IPS-15b (cell line): ENCODE data around the gene MIS18A.

Experiments
- H3K27me3 ChIP-seq: one replicate; pipeline ENCODE4 v1.6.1; 2013; ENCODE audit warnings: low read length; ENCODE audit not compliant: control insufficient read depth, insufficient read depth
- H3K36me3 ChIP-seq: one replicate; pipeline ENCODE4 v1.6.1; 2013; ENCODE audit warnings: low read length; ENCODE audit not compliant: control insufficient read depth, insufficient read depth
- H3K4me1 ChIP-seq: one replicate; pipeline ENCODE4 v1.6.1; 2013; ENCODE audit warnings: mild to moderate bottlenecking, low read length; ENCODE audit not compliant: control insufficient read depth, insufficient read depth
- H3K4me3 ChIP-seq: one replicate; pipeline ENCODE4 v1.5.1; 2013; ENCODE audit warnings: low read depth, low read length
- H3K9ac ChIP-seq: one replicate; pipeline ENCODE4 v1.6.1; 2013; ENCODE audit warnings: low read depth, mild to moderate bottlenecking, low read length
- H3K9me3 ChIP-seq: one replicate; pipeline ENCODE4 v1.6.1; 2013; ENCODE audit warnings: mild to moderate bottlenecking, low read length; ENCODE audit not compliant: control insufficient read depth, insufficient read depth

MIS18A gene

GRCh38 chr21:32302560-32302959 is 23.7 kb upstream of the MIS18A start:
- H3K9ac ChIP-seq = no peak overlapping the region
- H3K36me3 ChIP-seq = peaks cover 5% of the 10 kb centered on the region
- H3K4me3 ChIP-seq = no peak overlapping the region
- no peaks in the 10 kb centered on the region for H3K27me3 ChIP-seq
- H3K9me3 ChIP-seq = no peaks in the 10 kb centered on the region
- H3K4me1 ChIP-seq = peaks cover 9% of the 10 kb centered on the region

- H3K4me3 ChIP-seq = no peak overlapping the region
- H3K9me3 ChIP-seq = no peaks in the 10 kb centered on the region
- H3K4me1 ChIP-seq = peaks cover 8% of the 10 kb centered on the region
- no peak overlapping the region for H3K9ac ChIP-seq
- peaks cover 5% of the 10 kb centered on the region for H3K36me3 ChIP-seq
- H3K27me3 ChIP-seq = no peaks in the 10 kb centered on the region
Measured at GRCh38 chr21:32301596-32301995, 22.7 kb upstream of the MIS18A start.

- Histone ChIP-seq H3K4me1 (no peaks in the 10 kb centered on the region), H3K36me3 (peaks cover 5% of the 10 kb centered on the region), H3K9me3 (no peaks in the 10 kb centered on the region), H3K9ac (no peak overlapping the region), H3K27me3 (no peaks in the 10 kb centered on the region), H3K4me3 (no peak overlapping the region)
Measured at GRCh38 chr21:32300117-32300681, 21.4 kb upstream of the MIS18A start.

GRCh38 chr21:32299695-32300094 is 20.8 kb upstream of the MIS18A start:
- no peaks in the 10 kb centered on the region for H3K27me3 ChIP-seq
- no peak overlapping the region for H3K9ac ChIP-seq
- peaks cover 5% of the 10 kb centered on the region for H3K36me3 ChIP-seq
- H3K9me3 ChIP-seq = no peaks in the 10 kb centered on the region
- no peak overlapping the region for H3K4me3 ChIP-seq
- H3K4me1 ChIP-seq = no peaks in the 10 kb centered on the region

GRCh38 chr21:32298658-32299081 is 19.8 kb upstream of the MIS18A start, which contains the start of gene MRAP:
TSS of gene MRAP (plus strand) at chr21:32298855. CDS start at chr21:32298972, 117 bp downstream.
- Histone ChIP-seq H3K9ac (no peak within 1 kb of the TSS), H3K9me3 (no peaks in the 10 kb centered on the region), H3K4me1 (no peaks in the 10 kb centered on the region), H3K4me3 (no peak within 1 kb of the TSS), H3K27me3 (no peaks in the 10 kb centered on the region), H3K36me3 (peaks cover 5% of the 10 kb centered on the region)

GRCh38 chr21:32298148-32298559 is 19.3 kb upstream of the MIS18A start:
- peaks cover 5% of the 10 kb centered on the region for H3K36me3 ChIP-seq
- H3K9ac ChIP-seq = no peak overlapping the region
- H3K4me1 ChIP-seq = no peaks in the 10 kb centered on the region
- H3K27me3 ChIP-seq = no peaks in the 10 kb centered on the region
- H3K9me3 ChIP-seq = no peaks in the 10 kb centered on the region
- no peak overlapping the region for H3K4me3 ChIP-seq

GRCh38 chr21:32297449-32297848 is 18.6 kb upstream of the MIS18A start:
- no peaks in the 10 kb centered on the region for H3K4me1 ChIP-seq

GRCh38 chr21:32285476-32285875 is 6.6 kb upstream of the MIS18A start:
- Histone ChIP-seq H3K36me3 (no peaks in the 10 kb centered on the region), H3K9ac (no peak overlapping the region), H3K27me3 (no peaks in the 10 kb centered on the region), H3K4me1 (no peaks in the 10 kb centered on the region), H3K4me3 (no peak overlapping the region), H3K9me3 (no peaks in the 10 kb centered on the region)

More at GRCh38 chr21:32297449-32297848, 18.6 kb upstream of the MIS18A start:
- H3K9ac ChIP-seq = no peak overlapping the region
- peaks cover 5% of the 10 kb centered on the region for H3K36me3 ChIP-seq
- no peaks in the 10 kb centered on the region for H3K27me3 ChIP-seq
- no peak overlapping the region for H3K4me3 ChIP-seq
- H3K9me3 ChIP-seq = no peaks in the 10 kb centered on the region

- Histone ChIP-seq H3K4me1 (peaks cover 4% of the 10 kb centered on the region), H3K9ac (no peak overlapping the region)
Measured at GRCh38 chr21:32282992-32283391, 4.1 kb upstream of the MIS18A start.

GRCh38 chr21:32281531-32281930 is 2.7 kb upstream of the MIS18A start:
- H3K27me3 ChIP-seq = no peaks in the 10 kb centered on the region
- H3K36me3 ChIP-seq = no peaks in the 10 kb centered on the region

More at GRCh38 chr21:32282992-32283391, 4.1 kb upstream of the MIS18A start:
- no peaks in the 10 kb centered on the region for H3K27me3 ChIP-seq
- H3K36me3 ChIP-seq = no peaks in the 10 kb centered on the region
- no peak overlapping the region for H3K4me3 ChIP-seq
- H3K9me3 ChIP-seq = no peaks in the 10 kb centered on the region

GRCh38 chr21:32279377-32279680 is 480 bp upstream of the MIS18A start:
- peaks cover 5% of the 10 kb centered on the region for H3K4me1 ChIP-seq
- no peaks in the 10 kb centered on the region for H3K36me3 ChIP-seq

More at GRCh38 chr21:32281531-32281930, 2.7 kb upstream of the MIS18A start:
- Histone ChIP-seq H3K4me3 (no peak overlapping the region), H3K9ac (no peak overlapping the region), H3K4me1 (peaks cover 5% of the 10 kb centered on the region), H3K9me3 (no peaks in the 10 kb centered on the region)

GRCh38 chr21:32278103-32278502 is 746 bp downstream of the MIS18A start:
- peaks cover 5% of the 10 kb centered on the region for H3K4me1 ChIP-seq
- no peaks in the 10 kb centered on the region for H3K9me3 ChIP-seq

More at GRCh38 chr21:32279377-32279680, 480 bp upstream of the MIS18A start:
- H3K4me3 ChIP-seq = peak overlapping the region; percentile 91
- H3K9ac ChIP-seq = peak overlapping the region; percentile 76
- no peaks in the 10 kb centered on the region for H3K27me3 ChIP-seq
- no peaks in the 10 kb centered on the region for H3K9me3 ChIP-seq

More at GRCh38 chr21:32278103-32278502, 746 bp downstream of the MIS18A start:
- Histone ChIP-seq H3K9ac (peak overlapping the region; percentile 70), H3K4me3 (peak overlapping the region; percentile 91), H3K36me3 (peaks cover 2% of the 10 kb centered on the region), H3K27me3 (no peaks in the 10 kb centered on the region)
